Neuronal stem cell (in vitro differentiated cells): ENCODE measurements around the gene ATXN7.

ENCODE experiments used
- DNase-seq: peaks from one replicate; pipeline ENCODE4 v3.0.0-alpha.2; 2013; ENCODE audit warnings: low spot score
- H2AFZ ChIP-seq: one replicate; pipeline ENCODE4 v1.6.1; 2013; ENCODE audit warnings: mild to moderate bottlenecking, low read length, inconsistent platforms
- H2AK5ac ChIP-seq: 2 replicates; pipeline ENCODE4 v1.6.1; 2013; ENCODE audit warnings: low read depth, mild to moderate bottlenecking, inconsistent platforms, low read length, moderate library complexity, mixed read lengths
- H2BK120ac ChIP-seq: 2 replicates; pipeline ENCODE4 v1.6.1; 2013; ENCODE audit warnings: low read depth, mild to moderate bottlenecking, inconsistent platforms, low read length, moderate library complexity, mixed read lengths
- H2BK12ac ChIP-seq: one replicate; pipeline ENCODE4 v1.6.1; 2013; ENCODE audit warnings: low read length, inconsistent platforms
- H2BK15ac ChIP-seq: 2 replicates; pipeline ENCODE4 v1.6.1; 2013; ENCODE audit warnings: mild to moderate bottlenecking, low read length, inconsistent platforms, mixed read lengths
- H2BK5ac ChIP-seq: one replicate; pipeline ENCODE4 v1.6.1; 2013; ENCODE audit warnings: inconsistent platforms, mild to moderate bottlenecking, low read length, moderate library complexity
- H3K14ac ChIP-seq: one replicate; pipeline ENCODE4 v1.6.1; 2013; ENCODE audit warnings: low read length, inconsistent platforms
- H3K18ac ChIP-seq: 2 replicates; pipeline ENCODE4 v1.6.1; 2013; ENCODE audit warnings: low read length, inconsistent platforms
- H3K23ac ChIP-seq: 2 replicates; pipeline ENCODE4 v1.6.1; 2013; ENCODE audit warnings: low read depth, mild to moderate bottlenecking, mixed read lengths, low read length, inconsistent platforms; ENCODE audit not compliant: poor library complexity
- H3K27ac ChIP-seq: replicated peaks from 3 replicates; pipeline ENCODE4 v1.5.1; 2013; ENCODE audit warnings: low read length, inconsistent platforms
- H3K27me3 ChIP-seq, 3 experiments: 2 replicates each; pipeline ENCODE4 v1.6.1; 2013; ENCODE audit warnings: low read length in 3 of 3, mild to moderate bottlenecking in 2 of 3, inconsistent platforms in 1 of 3, low read depth in 1 of 3, mixed read lengths in 1 of 3, moderate library complexity in 1 of 3; ENCODE audit not compliant: control insufficient read depth in 3 of 3, insufficient read depth in 3 of 3
- H3K36me3 ChIP-seq, 2 donors: replicated peaks in 1 of 2; 2 replicates each; pipeline ENCODE4 v1.6.1; 2013; ENCODE audit warnings: low read length in 2 of 2; ENCODE audit not compliant: control insufficient read depth in 2 of 2, insufficient read depth in 2 of 2
- H3K4ac ChIP-seq: 2 replicates; pipeline ENCODE4 v1.6.1; 2013; ENCODE audit warnings: inconsistent platforms, mild to moderate bottlenecking, low read length, moderate library complexity
- H3K4me1 ChIP-seq, 2 donors: 1 replicate in 1 of 2; 2 replicates in 1 of 2; pipeline ENCODE4 v1.6.1; 2013; ENCODE audit warnings: low read length in 2 of 2, low read depth in 1 of 2; ENCODE audit not compliant: control insufficient read depth in 2 of 2, insufficient read depth in 1 of 2
- H3K4me2 ChIP-seq: one replicate; pipeline ENCODE4 v1.6.1; 2013; ENCODE audit warnings: mild to moderate bottlenecking, low read length, inconsistent platforms; ENCODE audit not compliant: insufficient read depth, poor library complexity, severe bottlenecking
- H3K4me3 ChIP-seq, 2 donors: 2 replicates each; pipeline ENCODE4 v1.5.1; 2013; ENCODE audit warnings: low read length in 2 of 2, mild to moderate bottlenecking in 2 of 2, inconsistent platforms in 1 of 2, moderate library complexity in 1 of 2
- H3K79me1 ChIP-seq: one replicate; pipeline ENCODE4 v1.6.1; 2013; ENCODE audit warnings: low read depth, mild to moderate bottlenecking, inconsistent platforms, low read length, moderate library complexity
- H3K9ac ChIP-seq: one replicate; pipeline ENCODE4 v1.6.1; 2013; ENCODE audit warnings: mild to moderate bottlenecking, low read depth, low read length, inconsistent platforms; ENCODE audit not compliant: poor library complexity
- H3K9me3 ChIP-seq, 2 donors: replicated peaks in 1 of 2; 2 replicates each; pipeline versions ENCODE3 to v1.6.1; 2013; ENCODE audit warnings: low read length in 2 of 2, mild to moderate bottlenecking in 2 of 2, inconsistent platforms in 1 of 2, low read depth in 1 of 2, mixed read lengths in 1 of 2, moderate library complexity in 1 of 2; ENCODE audit not compliant: control insufficient read depth in 2 of 2, insufficient read depth in 1 of 2
- H4K8ac ChIP-seq: one replicate; pipeline ENCODE4 v1.6.1; 2013; ENCODE audit warnings: low read depth, mild to moderate bottlenecking, inconsistent platforms, low read length, moderate library complexity
- H4K91ac ChIP-seq: one replicate; pipeline ENCODE4 v1.6.1; 2013; ENCODE audit warnings: low read length, low read depth, mild to moderate bottlenecking, inconsistent platforms; ENCODE audit not compliant: poor library complexity
- WGBS, 2 donors: extraction: QIAGEN DNeasy Blood & Tissue Kit; methylation state at CpG; one replicate each; pipeline ENCODE4 v1.1.7; 2013; ENCODE audit warnings: missing lambda C conversion rate in 2 of 2, mixed read lengths in 1 of 2; ENCODE audit not compliant: insufficient read length in 2 of 2, insufficient replicate concordance in 1 of 2; ENCODE audit errors: extremely low coverage in 2 of 2; 5-methylcytosine and 5-hydroxymethylcytosine counted together

Gene ATXN7

GRCh38 chr3:63986146-63986545 lies 122.5 kb downstream of the ATXN7 start:
- Histone ChIP-seq H3K4me3 (no peak overlapping the region), H3K27ac (peak overlapping the region; percentile 5), H3K18ac (no peak overlapping the region), H2BK12ac (no peak overlapping the region), H2AFZ (no peak overlapping the region), H3K79me1 (no peaks in the 10 kb centered on the region), H4K8ac (no peak overlapping the region), H3K4me1 (peaks cover 0 to 8% of the 10 kb centered on the region in 2 donors), H3K36me3 (peaks cover 28 to 95% of the 10 kb centered on the region in 2 donors), H3K9me3 (no peaks in the 10 kb centered on the region), H3K27me3 (no peaks in the 10 kb centered on the region), H3K23ac (no peak overlapping the region), H2BK15ac (no peak overlapping the region), H3K4me2 (no peak overlapping the region), H2AK5ac (no peak overlapping the region), H3K9ac (no peak overlapping the region), H2BK120ac (no peak overlapping the region), H4K91ac (no peak overlapping the region), H3K4ac (no peak overlapping the region), H2BK5ac (no peak overlapping the region), H3K14ac (no peak overlapping the region)
- DNase-seq, result no peak
- no CpG with 5 or more reads among the region's 7 CpGs for WGBS, 2 donors

GRCh38 chr3:63986831-63987230 lies 123.2 kb downstream of the ATXN7 start:
- no CpG with 5 or more reads among the region's 2 CpGs for WGBS, 2 donors
- H2AK5ac ChIP-seq, result no peak overlapping the region

GRCh38 chr3:63988943-63989342 lies 125.3 kb downstream of the ATXN7 start:
- WGBS, 2 donors, result no CpG with 5 or more reads among the region's 4 CpGs
- Histone ChIP-seq H4K8ac (no peak overlapping the region), H3K27ac (no peak overlapping the region), H3K23ac (no peak overlapping the region), H2BK5ac (no peak overlapping the region), H2BK15ac (no peak overlapping the region), H3K4ac (no peak overlapping the region), H3K79me1 (no peaks in the 10 kb centered on the region), H2BK12ac (no peak overlapping the region), H4K91ac (no peak overlapping the region), H3K9me3 (no peaks in the 10 kb centered on the region), H3K18ac (no peak overlapping the region), H2BK120ac (no peak overlapping the region), H3K4me2 (no peak overlapping the region), H3K14ac (no peak overlapping the region), H2AK5ac (no peak overlapping the region), H3K27me3 (no peaks in the 10 kb centered on the region), H3K36me3 (peaks cover 28 to 90% of the 10 kb centered on the region in 2 donors), H3K4me3 (no peak overlapping the region), H3K4me1 (peaks cover 0 to 11% of the 10 kb centered on the region in 2 donors), H3K9ac (no peak overlapping the region), H2AFZ (no peak overlapping the region)
- DNase-seq, result no peak

More at GRCh38 chr3:63986831-63987230, 123.2 kb downstream of the ATXN7 start:
- Histone ChIP-seq H2BK120ac (no peak overlapping the region), H3K9me3 (no peaks in the 10 kb centered on the region), H2AFZ (no peak overlapping the region), H2BK5ac (no peak overlapping the region), H3K9ac (no peak overlapping the region), H4K8ac (no peak overlapping the region), H3K18ac (no peak overlapping the region), H3K79me1 (no peaks in the 10 kb centered on the region), H3K14ac (no peak overlapping the region), H3K27ac (no peak overlapping the region), H4K91ac (no peak overlapping the region), H3K4me2 (no peak overlapping the region), H3K23ac (no peak overlapping the region), H2BK15ac (no peak overlapping the region), H3K4me1 (peaks cover 0 to 8% of the 10 kb centered on the region in 2 donors), H3K4me3 (no peak overlapping the region), H2BK12ac (no peak overlapping the region), H3K27me3 (no peaks in the 10 kb centered on the region), H3K4ac (no peak overlapping the region), H3K36me3 (peaks cover 30 to 95% of the 10 kb centered on the region in 2 donors)
- no peak for DNase-seq

- H4K91ac ChIP-seq, result no peak overlapping the region
- H3K4me1 ChIP-seq, result peaks cover 0 to 16% of the 10 kb centered on the region in 2 donors
- no peak overlapping the region for H2BK15ac ChIP-seq
- no peak overlapping the region for H3K23ac ChIP-seq
- no peak overlapping the region for H3K14ac ChIP-seq
- H3K4me2 ChIP-seq, result no peak overlapping the region
- no peak overlapping the region for H2BK12ac ChIP-seq
- H4K8ac ChIP-seq, result no peak overlapping the region
- no peak for DNase-seq
- no CpG with 5 or more reads among the region's 14 CpGs for WGBS, 2 donors
- H2BK5ac ChIP-seq, result no peak overlapping the region
- no peak overlapping the region for H2AK5ac ChIP-seq
- H2AFZ ChIP-seq, result no peak overlapping the region
- H3K4ac ChIP-seq, result no peak overlapping the region
- no peak overlapping the region for H3K4me3 ChIP-seq
- H2BK120ac ChIP-seq, result no peak overlapping the region
- H3K27me3 ChIP-seq, result no peaks in the 10 kb centered on the region
- no peak overlapping the region for H3K27ac ChIP-seq
- peaks cover 27 to 88% of the 10 kb centered on the region in 2 donors for H3K36me3 ChIP-seq
- no peaks in the 10 kb centered on the region for H3K79me1 ChIP-seq
- no peak overlapping the region for H3K9ac ChIP-seq
- no peaks in the 10 kb centered on the region for H3K9me3 ChIP-seq
- H3K18ac ChIP-seq, result no peak overlapping the region
These were observed 126.5 kb downstream of the ATXN7 start for GRCh38 chr3:63990204-63990603.
